HepG2 (cell line): ENCODE results near the gene MAP3K21.

Source experiments
- CEBPB ChIP-seq: IDR thresholded peaks from 2 replicates; pipeline ENCODE4 v1.6.1; 2011; ENCODE audit warnings: low read depth, low read length, improper control_type of control experiment, borderline replicate concordance
- MEIS2 ChIP-seq: sonication (generic); formaldehyde crosslinking; IDR thresholded peaks from 2 replicates; pipeline ENCODE4 v1.9.0; 2021; ENCODE audit warnings: mild to moderate bottlenecking, missing genetic modification reagents
- RERE ChIP-seq: IDR thresholded peaks from 2 replicates; pipeline ENCODE4 v1.6.1; 2016; ENCODE audit warnings: low read depth, missing genetic modification reagents, missing compliant biosample characterization
- THAP7 ChIP-seq: sonication (generic); formaldehyde crosslinking; IDR thresholded peaks from 2 replicates; pipeline ENCODE4 v1.8.1; 2023; ENCODE audit warnings: mild to moderate bottlenecking, missing genetic modification reagents
- TF ChIP-seq, protein P1 (sequence below): sonication (generic); formaldehyde crosslinking; IDR thresholded peaks from 2 replicates; pipeline ENCODE4 v1.8.0; 2022; ENCODE audit warnings: mild to moderate bottlenecking, missing genetic modification reagents

DNA sequence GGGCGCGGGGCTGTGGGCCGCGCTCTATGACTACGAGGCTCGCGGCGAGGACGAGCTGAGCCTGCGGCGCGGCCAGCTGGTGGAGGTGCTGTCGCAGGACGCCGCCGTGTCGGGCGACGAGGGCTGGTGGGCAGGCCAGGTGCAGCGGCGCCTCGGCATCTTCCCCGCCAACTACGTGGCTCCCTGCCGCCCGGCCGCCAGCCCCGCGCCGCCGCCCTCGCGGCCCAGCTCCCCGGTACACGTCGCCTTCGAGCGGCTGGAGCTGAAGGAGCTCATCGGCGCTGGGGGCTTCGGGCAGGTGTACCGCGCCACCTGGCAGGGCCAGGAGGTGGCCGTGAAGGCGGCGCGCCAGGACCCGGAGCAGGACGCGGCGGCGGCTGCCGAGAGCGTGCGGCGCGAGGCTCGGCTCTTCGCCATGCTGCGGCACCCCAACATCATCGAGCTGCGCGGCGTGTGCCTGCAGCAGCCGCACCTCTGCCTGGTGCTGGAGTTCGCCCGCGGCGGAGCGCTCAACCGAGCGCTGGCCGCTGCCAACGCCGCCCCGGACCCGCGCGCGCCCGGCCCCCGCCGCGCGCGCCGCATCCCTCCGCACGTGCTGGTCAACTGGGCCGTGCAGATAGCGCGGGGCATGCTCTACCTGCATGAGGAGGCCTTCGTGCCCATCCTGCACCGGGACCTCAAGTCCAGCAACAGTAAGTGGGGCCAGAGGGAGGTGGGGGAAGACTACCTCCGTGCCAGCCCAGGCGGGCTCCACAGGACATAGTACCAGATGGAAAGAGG is 808 bp downstream of the MAP3K21 start:
- no peak for TF ChIP-seq CEBPB
- TF ChIP-seq THAP7, result no peak
- no peak for TF ChIP-seq MEIS2 (CRISPR knock-in tag)
- TF ChIP-seq, protein P1, sequence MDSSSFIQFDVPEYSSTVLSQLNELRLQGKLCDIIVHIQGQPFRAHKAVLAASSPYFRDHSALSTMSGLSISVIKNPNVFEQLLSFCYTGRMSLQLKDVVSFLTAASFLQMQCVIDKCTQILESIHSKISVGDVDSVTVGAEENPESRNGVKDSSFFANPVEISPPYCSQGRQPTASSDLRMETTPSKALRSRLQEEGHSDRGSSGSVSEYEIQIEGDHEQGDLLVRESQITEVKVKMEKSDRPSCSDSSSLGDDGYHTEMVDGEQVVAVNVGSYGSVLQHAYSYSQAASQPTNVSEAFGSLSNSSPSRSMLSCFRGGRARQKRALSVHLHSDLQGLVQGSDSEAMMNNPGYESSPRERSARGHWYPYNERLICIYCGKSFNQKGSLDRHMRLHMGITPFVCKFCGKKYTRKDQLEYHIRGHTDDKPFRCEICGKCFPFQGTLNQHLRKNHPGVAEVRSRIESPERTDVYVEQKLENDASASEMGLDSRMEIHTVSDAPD (CRISPR knock-in tag), result no peak
- TF ChIP-seq RERE (CRISPR knock-in tag), result no peak
